ENCODE data around the gene CCNB3.

CCNB3 gene

GRCh38 chrX:50161127-50161526 is 43.4 kb upstream of the CCNB3 start:
- no peak overlapping the region for H2BK5ac ChIP-seq (ENCODE audit: low read length)
- H4K91ac ChIP-seq (ENCODE audit: low read depth, low read length, poor library complexity) = no peak overlapping the region
- no peak overlapping the region for H2BK120ac ChIP-seq (ENCODE audit: low read depth, low read length)
- H3K9me3 ChIP-seq (replicated peaks in 1 of 2; ENCODE audit: control insufficient read depth in 2 of 2, insufficient read depth in 1 of 2, low read depth in 1 of 2, low read length in 2 of 2) = no peaks in the 10 kb centered on the region
- no peak overlapping the region for H3K14ac ChIP-seq (ENCODE audit: low read length)
- WGBS, 2 donors (ENCODE audit: extremely low coverage in 2 of 2, insufficient read length in 2 of 2, insufficient replicate concordance in 1 of 2) = no CpG with 5 or more reads among the region's 3 CpGs
- no peak overlapping the region for H3K4me3 ChIP-seq (ENCODE audit: low read length in 2 of 2)
- H3K9ac ChIP-seq (ENCODE audit: low read depth, low read length, poor library complexity) = no peak overlapping the region
- H3K36me3 ChIP-seq (replicated peaks in 1 of 2; ENCODE audit: control insufficient read depth in 2 of 2, insufficient read depth in 2 of 2, low read length in 2 of 2) = no peaks in the 10 kb centered on the region
- DNase-seq (ENCODE audit: low spot score) = no peak
- no peak overlapping the region for H3K18ac ChIP-seq (ENCODE audit: low read length)
- no peaks in the 10 kb centered on the region for H3K79me1 ChIP-seq (ENCODE audit: low read depth, low read length)
- H2AFZ ChIP-seq (ENCODE audit: low read length) = no peak overlapping the region
- peaks cover 0 to 4% (median 0%) of the 10 kb centered on the region in 3 experiments for H3K27me3 ChIP-seq (ENCODE audit: control insufficient read depth in 3 of 3, insufficient read depth in 3 of 3, low read depth in 1 of 3, low read length in 3 of 3)
- no peak overlapping the region for H3K27ac ChIP-seq (replicated peaks; ENCODE audit: low read length)
- no peak overlapping the region for H2AK5ac ChIP-seq (ENCODE audit: low read depth, low read length)
- H2BK15ac ChIP-seq (ENCODE audit: low read length) = no peak overlapping the region
- H3K4me1 ChIP-seq (ENCODE audit: control insufficient read depth in 2 of 2, insufficient read depth in 1 of 2, low read depth in 1 of 2, low read length in 2 of 2) = no peaks in the 10 kb centered on the region
- no peak overlapping the region for H3K4ac ChIP-seq (ENCODE audit: low read length)
- H3K23ac ChIP-seq (ENCODE audit: low read depth, low read length, poor library complexity) = no peak overlapping the region
- no peak overlapping the region for H2BK12ac ChIP-seq (ENCODE audit: low read length)
- no peak overlapping the region for H3K4me2 ChIP-seq (ENCODE audit: insufficient read depth, low read length, poor library complexity, severe bottlenecking)
- no peak overlapping the region for H4K8ac ChIP-seq (ENCODE audit: low read depth, low read length)

DNA sequence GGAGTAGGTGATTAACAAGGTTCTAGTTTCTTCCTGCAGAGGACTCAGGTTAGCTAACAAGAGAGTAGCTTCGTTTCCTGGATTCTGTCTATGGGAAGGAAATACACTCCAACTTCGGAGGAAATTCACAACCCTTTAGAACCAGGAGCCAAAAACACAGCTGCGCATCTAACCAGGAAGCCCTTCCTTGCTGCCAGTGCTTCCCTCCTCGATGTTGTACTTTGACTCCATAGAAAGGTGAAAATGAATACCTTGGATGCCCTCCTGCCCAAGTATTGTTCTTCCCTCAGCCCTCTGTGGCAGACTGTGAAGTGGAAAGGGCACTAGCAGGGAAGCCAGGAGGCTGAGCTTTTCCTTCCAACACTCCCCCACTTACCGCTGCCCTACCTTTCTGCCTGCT is 38.8 kb upstream of the CCNB3 start:
- Histone ChIP-seq H3K23ac (ENCODE audit: low read depth, low read length, poor library complexity) (no peak overlapping the region), H3K36me3 (replicated peaks in 1 of 2; ENCODE audit: control insufficient read depth in 2 of 2, insufficient read depth in 2 of 2, low read length in 2 of 2) (no peaks in the 10 kb centered on the region), H3K9me3 (replicated peaks in 1 of 2; ENCODE audit: control insufficient read depth in 2 of 2, insufficient read depth in 1 of 2, low read depth in 1 of 2, low read length in 2 of 2) (no peaks in the 10 kb centered on the region), H3K4me3 (ENCODE audit: low read length in 2 of 2) (no peak overlapping the region), H4K91ac (ENCODE audit: low read depth, low read length, poor library complexity) (no peak overlapping the region), H4K8ac (ENCODE audit: low read depth, low read length) (no peak overlapping the region), H3K4me1 (ENCODE audit: control insufficient read depth in 2 of 2, insufficient read depth in 1 of 2, low read depth in 1 of 2, low read length in 2 of 2) (no peaks in the 10 kb centered on the region), H2AFZ (ENCODE audit: low read length) (no peak overlapping the region), H3K14ac (ENCODE audit: low read length) (no peak overlapping the region), H2BK5ac (ENCODE audit: low read length) (no peak overlapping the region), H2BK120ac (ENCODE audit: low read depth, low read length) (no peak overlapping the region), H2AK5ac (ENCODE audit: low read depth, low read length) (no peak overlapping the region), H3K27me3 (ENCODE audit: control insufficient read depth in 3 of 3, insufficient read depth in 3 of 3, low read depth in 1 of 3, low read length in 3 of 3) (peaks cover 0 to 3% (median 0%) of the 10 kb centered on the region in 3 experiments), H3K4me2 (ENCODE audit: insufficient read depth, low read length, poor library complexity, severe bottlenecking) (no peak overlapping the region), H3K79me1 (ENCODE audit: low read depth, low read length) (no peaks in the 10 kb centered on the region), H3K9ac (ENCODE audit: low read depth, low read length, poor library complexity) (no peak overlapping the region), H3K18ac (ENCODE audit: low read length) (no peak overlapping the region), H2BK12ac (ENCODE audit: low read length) (no peak overlapping the region), H2BK15ac (ENCODE audit: low read length) (no peak overlapping the region), H3K27ac (replicated peaks; ENCODE audit: low read length) (no peak overlapping the region), H3K4ac (ENCODE audit: low read length) (no peak overlapping the region)
- no CpG with 5 or more reads among the region's 5 CpGs for WGBS, 2 donors (ENCODE audit: extremely low coverage in 2 of 2, insufficient read length in 2 of 2, insufficient replicate concordance in 1 of 2)
- no peak for DNase-seq (ENCODE audit: low spot score)

- Histone ChIP-seq H4K91ac (ENCODE audit: low read depth, low read length, poor library complexity) (no peak overlapping the region), H2AFZ (ENCODE audit: low read length) (no peak overlapping the region), H2AK5ac (ENCODE audit: low read depth, low read length) (no peak overlapping the region), H3K14ac (ENCODE audit: low read length) (no peak overlapping the region), H3K23ac (ENCODE audit: low read depth, low read length, poor library complexity) (no peak overlapping the region), H2BK15ac (ENCODE audit: low read length) (no peak overlapping the region), H4K8ac (ENCODE audit: low read depth, low read length) (no peak overlapping the region), H2BK120ac (ENCODE audit: low read depth, low read length) (no peak overlapping the region), H3K36me3 (replicated peaks in 1 of 2; ENCODE audit: control insufficient read depth in 2 of 2, insufficient read depth in 2 of 2, low read length in 2 of 2) (no peaks in the 10 kb centered on the region), H3K9ac (ENCODE audit: low read depth, low read length, poor library complexity) (no peak overlapping the region), H3K79me1 (ENCODE audit: low read depth, low read length) (no peaks in the 10 kb centered on the region), H3K9me3 (replicated peaks in 1 of 2; ENCODE audit: control insufficient read depth in 2 of 2, insufficient read depth in 1 of 2, low read depth in 1 of 2, low read length in 2 of 2) (no peaks in the 10 kb centered on the region), H3K4me3 (ENCODE audit: low read length in 2 of 2) (no peak overlapping the region), H3K4ac (ENCODE audit: low read length) (no peak overlapping the region), H3K18ac (ENCODE audit: low read length) (no peak overlapping the region), H3K4me2 (ENCODE audit: insufficient read depth, low read length, poor library complexity, severe bottlenecking) (no peak overlapping the region), H3K4me1 (ENCODE audit: control insufficient read depth in 2 of 2, insufficient read depth in 1 of 2, low read depth in 1 of 2, low read length in 2 of 2) (no peaks in the 10 kb centered on the region), H3K27me3 (ENCODE audit: control insufficient read depth in 3 of 3, insufficient read depth in 3 of 3, low read depth in 1 of 3, low read length in 3 of 3) (peaks cover 0 to 3% (median 0%) of the 10 kb centered on the region in 3 experiments), H2BK5ac (ENCODE audit: low read length) (no peak overlapping the region), H3K27ac (replicated peaks; ENCODE audit: low read length) (no peak overlapping the region), H2BK12ac (ENCODE audit: low read length) (no peak overlapping the region)
- DNase-seq (ENCODE audit: low spot score) = no peak
- no CpG with 5 or more reads among the region's 7 CpGs for WGBS, 2 donors (ENCODE audit: extremely low coverage in 2 of 2, insufficient read length in 2 of 2, insufficient replicate concordance in 1 of 2)
Observed at GRCh38 chrX:50167366-50167765, 37.2 kb upstream of the CCNB3 start.

DNA sequence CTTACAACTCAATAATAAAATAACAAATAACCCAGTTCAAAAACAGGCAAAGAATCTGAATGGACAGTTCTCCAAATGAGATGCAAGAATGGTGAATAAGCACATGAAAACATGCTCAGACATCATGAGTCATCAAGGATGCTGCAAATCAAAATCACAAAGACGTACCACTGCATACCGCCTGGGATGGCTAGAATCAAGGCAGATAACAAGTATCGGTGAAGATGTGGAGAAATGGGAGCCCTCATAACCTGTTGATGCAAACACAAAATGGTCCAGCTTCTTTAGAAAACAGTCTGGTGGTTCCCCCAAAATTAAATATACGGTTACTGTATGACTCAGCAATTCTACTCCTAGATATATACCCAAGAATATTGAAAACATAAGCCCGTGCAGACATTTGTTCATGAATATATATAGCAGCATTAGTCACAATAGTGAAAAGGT is 36.3 kb upstream of the CCNB3 start:
- Histone ChIP-seq H3K36me3 (replicated peaks in 1 of 2; ENCODE audit: control insufficient read depth in 2 of 2, insufficient read depth in 2 of 2, low read length in 2 of 2) (no peaks in the 10 kb centered on the region), H3K4me3 (ENCODE audit: low read length in 2 of 2) (no peak overlapping the region), H3K23ac (ENCODE audit: low read depth, low read length, poor library complexity) (no peak overlapping the region), H3K9ac (ENCODE audit: low read depth, low read length, poor library complexity) (no peak overlapping the region), H4K8ac (ENCODE audit: low read depth, low read length) (no peak overlapping the region), H3K4ac (ENCODE audit: low read length) (no peak overlapping the region), H3K4me2 (ENCODE audit: insufficient read depth, low read length, poor library complexity, severe bottlenecking) (no peak overlapping the region), H2BK5ac (ENCODE audit: low read length) (no peak overlapping the region), H2AK5ac (ENCODE audit: low read depth, low read length) (no peak overlapping the region), H3K27me3 (ENCODE audit: control insufficient read depth in 3 of 3, insufficient read depth in 3 of 3, low read depth in 1 of 3, low read length in 3 of 3) (peaks cover 0 to 3% (median 0%) of the 10 kb centered on the region in 3 experiments), H2AFZ (ENCODE audit: low read length) (no peak overlapping the region), H3K18ac (ENCODE audit: low read length) (no peak overlapping the region), H4K91ac (ENCODE audit: low read depth, low read length, poor library complexity) (no peak overlapping the region), H3K4me1 (ENCODE audit: control insufficient read depth in 2 of 2, insufficient read depth in 1 of 2, low read depth in 1 of 2, low read length in 2 of 2) (no peaks in the 10 kb centered on the region), H2BK15ac (ENCODE audit: low read length) (no peak overlapping the region), H2BK12ac (ENCODE audit: low read length) (no peak overlapping the region), H3K9me3 (replicated peaks in 1 of 2; ENCODE audit: control insufficient read depth in 2 of 2, insufficient read depth in 1 of 2, low read depth in 1 of 2, low read length in 2 of 2) (no peaks in the 10 kb centered on the region), H3K79me1 (ENCODE audit: low read depth, low read length) (no peaks in the 10 kb centered on the region), H3K27ac (replicated peaks; ENCODE audit: low read length) (no peak overlapping the region), H2BK120ac (ENCODE audit: low read depth, low read length) (no peak overlapping the region), H3K14ac (ENCODE audit: low read length) (no peak overlapping the region)
- DNase-seq (ENCODE audit: low spot score) = no peak
- no CpG with 5 or more reads among the region's 5 CpGs for WGBS, 2 donors (ENCODE audit: extremely low coverage in 2 of 2, insufficient read length in 2 of 2, insufficient replicate concordance in 1 of 2)

Data from neuronal stem cell (in vitro differentiated cells).